H1 (cell line): ENCODE measurements around the gene AGAP1. TPM values are rescaled to one million over a fixed set of nuclear protein-coding genes. Genes with fewer than 3 reads are reported as not detected.

Experiments used
- ATF2 ChIP-seq: IDR thresholded peaks from 2 replicates; pipeline ENCODE4 v1.6.1; 2012; ENCODE audit warnings: low read length, inconsistent platforms
- BACH1 ChIP-seq: IDR thresholded peaks from 2 replicates; pipeline ENCODE4 v1.6.1; 2012; ENCODE audit warnings: low read length, improper control_type of control experiment
- BCL11A ChIP-seq, 2 experiments: IDR thresholded peaks; one replicate each; pipeline ENCODE4 v1.6.1; 2011; ENCODE audit warnings: low read depth in 2 of 2, low read length in 2 of 2, mild to moderate bottlenecking in 2 of 2
- CBX5 ChIP-seq: fragments of 300-800, 300-1000 bp; sonication (generic); IDR thresholded peaks from 2 replicates; pipeline ENCODE4 v1.7.1; 2016; ENCODE audit warnings: antibody characterized with exemption, low read length, low read depth
- CBX8 ChIP-seq: fragments of 300-800, 300-1000 bp; sonication (generic); IDR thresholded peaks from 2 replicates; pipeline ENCODE4 v1.7.1; 2016; ENCODE audit warnings: low read depth, low read length, borderline replicate concordance
- CTCF ChIP-seq, 3 experiments: IDR thresholded peaks; 1 replicate in 2 of 3; 2 replicates in 1 of 3; pipeline versions ENCODE4 v1.5.1 to v1.6.1; 2011; ENCODE audit warnings: low read length in 3 of 3, mild to moderate bottlenecking in 3 of 3, inconsistent platforms in 2 of 3, low read depth in 1 of 3, moderate library complexity in 1 of 3; ENCODE audit not compliant: insufficient read depth in 1 of 3; ENCODE audit errors: control extremely low read depth in 1 of 3
- GTF2F1 ChIP-seq: IDR thresholded peaks from 2 replicates; pipeline ENCODE4 v1.6.1; 2012; ENCODE audit warnings: low read depth, low read length, improper control_type of control experiment, borderline replicate concordance
- KDM5A ChIP-seq: fragments of 200-600 bp; IDR thresholded peaks from 2 replicates; pipeline ENCODE4 v1.7.1; 2012; ENCODE audit warnings: mild to moderate bottlenecking, low read length, inconsistent platforms, mixed read lengths
- RBBP5 ChIP-seq: IDR thresholded peaks from 2 replicates; pipeline ENCODE4 v1.7.1; 2012; ENCODE audit warnings: low read depth, mild to moderate bottlenecking, inconsistent platforms, low read length, moderate library complexity, borderline replicate concordance
- SAP30 ChIP-seq: fragments of 300-600 bp; sonication (generic); IDR thresholded peaks from 2 replicates; pipeline ENCODE4 v1.7.1; 2012; ENCODE audit warnings: low read length, moderate library complexity, mild to moderate bottlenecking, inconsistent platforms; ENCODE audit not compliant: insufficient read depth, insufficient replicate concordance
- SIN3A ChIP-seq, 2 experiments: IDR thresholded peaks in 1 of 2; conservative IDR thresholded peaks in 1 of 2; 2 replicates each; pipeline ENCODE4 v1.6.1; 2011 to 2012; ENCODE audit warnings: low read length in 2 of 2, improper control_type of control experiment in 1 of 2, low read depth in 1 of 2, mild to moderate bottlenecking in 1 of 2
- SP2 ChIP-seq: IDR thresholded peaks from 2 replicates; pipeline ENCODE4 v1.6.1; 2012; ENCODE audit warnings: mild to moderate bottlenecking, low read length, inconsistent platforms
- SP4 ChIP-seq: IDR thresholded peaks from 2 replicates; pipeline ENCODE4 v1.6.1; 2012; ENCODE audit warnings: low read length, inconsistent platforms
- SRF ChIP-seq: IDR thresholded peaks from 2 replicates; pipeline ENCODE4 v1.6.1; 2011; ENCODE audit warnings: mild to moderate bottlenecking, low read depth, low read length, moderate library complexity
- TAF1 ChIP-seq: IDR thresholded peaks from 2 replicates; pipeline ENCODE4 v1.6.1; 2011; ENCODE audit warnings: mild to moderate bottlenecking, low read depth, low read length
- TAF7 ChIP-seq: optimal IDR thresholded peaks from 2 replicates; pipeline ENCODE3; 2011; ENCODE audit warnings: low read depth, mild to moderate bottlenecking, inconsistent platforms, low read length, moderate library complexity, borderline replicate concordance
- USF2 ChIP-seq: IDR thresholded peaks from 2 replicates; pipeline ENCODE4 v1.6.1; 2011; ENCODE audit warnings: low read length, improper control_type of control experiment
- YY1 ChIP-seq: IDR thresholded peaks from 2 replicates; pipeline ENCODE4 v1.6.1; 2011; ENCODE audit warnings: low read depth, mild to moderate bottlenecking, low read length
- ZNF274 ChIP-seq: IDR thresholded peaks from 2 replicates; pipeline ENCODE4 v1.7.0; 2012; ENCODE audit warnings: low read length, borderline replicate concordance; ENCODE audit errors: extremely low read depth
- polyA plus RNA-seq, 7 experiments: library from polyadenylated mRNA; depleted of rRNA in 3 of 7; stranded (reverse) in 5 of 7; unstranded in 2 of 7; fragments of >200 nt in 5 of 7; fragments of 200-250 nt in 2 of 7; gene quantifications; 1 replicate in 5 of 7; 2 replicates in 1 of 7; 4 replicates in 1 of 7; pipeline versions ENCODE4 v1.2.1 to v1.2.3, GENCODE V29; 2011 to 2013; ENCODE audit warnings: missing spikeins in 2 of 7, mixed read lengths in 2 of 7
- total RNA-seq: library from RNA; stranded (reverse); fragmentation: NEBNext Ultra II Directional; extraction: Animal tissue kit (Norgen Biotek cat#: 25700); gene quantifications from 2 replicates; pipeline ENCODE4 v1.2.1, GENCODE V29; 2021

Gene AGAP1
- total and polyA plus RNA-seq, 2 of the 8 experiments (the other 6 are each of a cell fraction or from before 2014, with no cell fraction given), result 18.1 to 39.4 TPM

GRCh38 chr2:236086971-236087465, 593.2 kb downstream of the AGAP1 start (continued):
- TF ChIP-seq SP2 (no peak), SRF (no peak), TAF1 (no peak), ZNF274 (no peak), BACH1 (peak; percentile 43; the same call in 1 of the 2 replicates), YY1 (no peak), GTF2F1 (no peak), CTCF (IDR thresholded peaks at IDR 0.05; ENCODE audit: control extremely low read depth in 1 of 3, insufficient read depth in 1 of 3, low read depth in 1 of 3, low read length in 3 of 3) (no peak), USF2 (no peak), BCL11A (IDR thresholded peaks at IDR 0.05; ENCODE audit: low read depth in 2 of 2, low read length in 2 of 2) (no peak), TAF7 (no peak), KDM5A (no peak), ATF2 (no peak), SIN3A (conservative IDR thresholded peaks at IDR 0.05 in 1 of 2, IDR thresholded peaks at IDR 0.05 in 1 of 2; ENCODE audit: low read depth in 1 of 2, low read length in 2 of 2) (no peak), CBX8 (no peak), SP4 (no peak), RBBP5 (0 out of 2 replicates have a peak, but pooled peaks have one; percentile 57), SAP30 (no peak), CBX5 (no peak)
